A673 (cell line): ENCODE results near the gene ADM5. TPM values are rescaled to one million over a fixed set of nuclear protein-coding genes. Genes with fewer than 3 reads are reported as not detected.

Source experiments
- BruUV-seq: library from RNA; stranded (reverse); fragments of 400-500 nt; replicated peaks from 2 replicates; lab custom pipeline; 2021; lab: Mats Ljungman, UMichigan
- CTCF ChIA-PET: fragments of 300-600 bp; sonication (Branson Sonifier 250); formaldehyde crosslinking; loops from one replicate; lab custom pipeline; 2022; ENCODE audit warnings: antibody characterized with exemption; lab: Charles Lee
- POLR2A ChIA-PET: fragments of 300-600 bp; sonication (Branson Sonifier 250); formaldehyde crosslinking; loops from one replicate; lab custom pipeline; 2022; ENCODE audit warnings: antibody characterized with exemption; ENCODE audit not compliant: low non-redundant PET; lab: Charles Lee
- DNase-seq: peaks from one replicate; pipeline ENCODE4 v3.0.0-alpha.2; 2015; ENCODE audit warnings: low spot score
- H3K27ac ChIP-seq: fragments of 200-600 bp; sonication (generic); 2 replicates; pipeline ENCODE4 v1.5.1; 2016; ENCODE audit warnings: mixed run types, low read depth, mild to moderate bottlenecking, mixed read lengths, antibody characterized with exemption, low read length; ENCODE audit not compliant: poor library complexity, severe bottlenecking
- H3K27me3 ChIP-seq: fragments of 200-600 bp; sonication (generic); replicated peaks from 2 replicates; pipeline ENCODE4 v1.6.1; 2017; ENCODE audit warnings: mixed run types, low read depth, mild to moderate bottlenecking, mixed read lengths, antibody characterized with exemption, low read length; ENCODE audit not compliant: insufficient read depth, poor library complexity
- H3K36me3 ChIP-seq: fragments of 200-600 bp; sonication (generic); 2 replicates; pipeline ENCODE4 v1.6.1; 2016; ENCODE audit warnings: mixed run types, mild to moderate bottlenecking, mixed read lengths, antibody characterized with exemption, low read length; ENCODE audit not compliant: insufficient read depth, poor library complexity, severe bottlenecking
- H3K4me1 ChIP-seq: fragments of 200-600 bp; sonication (generic); 2 replicates; pipeline ENCODE4 v1.6.1; 2017; ENCODE audit warnings: mixed run types, mild to moderate bottlenecking, mixed read lengths, antibody characterized with exemption, low read length; ENCODE audit not compliant: insufficient read depth, poor library complexity, severe bottlenecking
- H3K4me3 ChIP-seq: fragments of 200-600 bp; sonication (generic); 2 replicates; pipeline ENCODE4 v1.5.1; 2016; ENCODE audit warnings: low read depth, mixed run types, mild to moderate bottlenecking, mixed read lengths, low read length; ENCODE audit not compliant: poor library complexity, severe bottlenecking
- H3K9me3 ChIP-seq: fragments of 200-600 bp; sonication (generic); 2 replicates; pipeline ENCODE4 v1.6.1; 2016; ENCODE audit warnings: mixed run types, low read depth, mild to moderate bottlenecking, mixed read lengths, antibody characterized with exemption, low read length; ENCODE audit not compliant: poor library complexity, severe bottlenecking
- EZH2 ChIP-seq: fragments of 200-600 bp; sonication (generic); IDR thresholded peaks from 2 replicates; pipeline ENCODE4 v1.6.1; 2017; ENCODE audit warnings: borderline replicate concordance, low read depth, mild to moderate bottlenecking, mixed read lengths, antibody characterized with exemption, low read length; ENCODE audit not compliant: poor library complexity, severe bottlenecking
- intact Hi-C: fragments of 100-400 bp; cut with micrococcal nuclease; formaldehyde crosslinking; loops from one replicate; pipeline ENCODE4 v1.10.0; 2022; ENCODE audit not compliant: unreplicated experiment
- total RNA-seq: library from RNA; stranded (reverse); gene quantifications from 2 replicates; pipeline ENCODE4 v1.2.3, GENCODE V29; 2021
- TF ChIP-seq, protein P1 (sequence below): fragments of 300-800, 200-600 bp; sonication (generic); conservative IDR thresholded peaks from 2 replicates; pipeline ENCODE4 v1.5.1; 2017; ENCODE audit warnings: low read depth, mild to moderate bottlenecking, antibody characterized with exemption, low read length, moderate library complexity, mixed read lengths

The ADM5 gene
- total RNA-seq, 1 experiment from 2014 or later = 4.3 TPM

DNA sequence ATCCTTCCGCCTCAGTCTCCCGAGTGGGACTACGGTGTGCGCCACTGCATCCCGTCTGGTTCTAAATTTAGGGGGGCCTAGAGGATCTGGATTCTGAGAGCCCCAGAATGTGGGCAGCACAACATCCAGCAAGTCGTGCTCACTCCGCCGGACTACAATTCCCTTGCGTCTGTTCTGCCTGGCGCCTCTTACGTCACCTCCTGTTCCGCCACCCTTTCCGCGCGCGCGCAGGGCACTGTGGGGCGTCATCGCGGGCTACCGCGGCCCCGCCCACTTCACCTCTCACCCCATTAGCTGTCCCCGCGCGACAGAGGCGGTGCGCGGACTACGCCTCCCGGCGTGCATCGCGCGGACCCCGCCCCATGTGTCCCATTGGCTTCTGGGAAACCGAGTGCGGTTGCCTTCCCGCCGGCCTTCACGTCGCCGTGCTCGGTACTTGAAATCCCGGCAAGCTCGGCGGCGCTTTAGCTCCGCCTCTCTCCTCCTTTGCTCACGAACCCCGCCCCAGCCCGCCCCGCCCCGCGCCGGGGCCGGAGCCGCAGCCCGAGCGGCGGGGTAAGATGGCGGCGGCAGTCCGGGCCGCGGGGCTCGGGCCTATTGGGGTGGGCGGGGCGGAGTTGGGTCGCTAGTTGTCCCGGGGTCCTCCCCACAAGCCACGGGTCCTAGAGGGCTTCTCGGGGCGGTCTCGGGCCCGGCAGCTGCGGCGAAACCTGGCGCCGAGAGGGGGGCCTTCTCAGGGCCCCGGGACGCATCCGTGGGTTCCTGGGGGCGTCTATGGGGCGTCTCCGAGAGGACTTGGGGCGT lies 47.5 kb upstream of the ADM5 start, which contains the start of gene SCAF1:
TSS of gene SCAF1 (plus strand) at position 522 of the 804 bp plus-strand sequence. CDS start 2,818 bp downstream, outside the sequence.
- H3K27ac ChIP-seq = peak within 1 kb of the TSS; percentile 98
- no peaks in the 10 kb centered on the region for H3K27me3 ChIP-seq
- no peaks in the 10 kb centered on the region for H3K9me3 ChIP-seq
- TF ChIP-seq, protein P1, sequence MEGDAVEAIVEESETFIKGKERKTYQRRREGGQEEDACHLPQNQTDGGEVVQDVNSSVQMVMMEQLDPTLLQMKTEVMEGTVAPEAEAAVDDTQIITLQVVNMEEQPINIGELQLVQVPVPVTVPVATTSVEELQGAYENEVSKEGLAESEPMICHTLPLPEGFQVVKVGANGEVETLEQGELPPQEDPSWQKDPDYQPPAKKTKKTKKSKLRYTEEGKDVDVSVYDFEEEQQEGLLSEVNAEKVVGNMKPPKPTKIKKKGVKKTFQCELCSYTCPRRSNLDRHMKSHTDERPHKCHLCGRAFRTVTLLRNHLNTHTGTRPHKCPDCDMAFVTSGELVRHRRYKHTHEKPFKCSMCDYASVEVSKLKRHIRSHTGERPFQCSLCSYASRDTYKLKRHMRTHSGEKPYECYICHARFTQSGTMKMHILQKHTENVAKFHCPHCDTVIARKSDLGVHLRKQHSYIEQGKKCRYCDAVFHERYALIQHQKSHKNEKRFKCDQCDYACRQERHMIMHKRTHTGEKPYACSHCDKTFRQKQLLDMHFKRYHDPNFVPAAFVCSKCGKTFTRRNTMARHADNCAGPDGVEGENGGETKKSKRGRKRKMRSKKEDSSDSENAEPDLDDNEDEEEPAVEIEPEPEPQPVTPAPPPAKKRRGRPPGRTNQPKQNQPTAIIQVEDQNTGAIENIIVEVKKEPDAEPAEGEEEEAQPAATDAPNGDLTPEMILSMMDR = no peak
- TF ChIP-seq EZH2 = no peak
- CTCF ChIA-PET = interaction anchor here (0.5 to 0.6 kb wide), 2 partner anchors 81 to 458 kb away, joined by 3 to 6 read pairs; no protein-coding TSS in a partner anchor
- intact Hi-C loops = loop anchor here (2.0 kb wide), 1 partner anchor 49 kb away; no protein-coding TSS in a partner anchor
- BruUV-seq = no TSS peak
- POLR2A ChIA-PET = interaction anchor here (0.7 kb wide), 1 partner anchor 35 kb away, joined by 5 read pairs; the partner anchor contains the start of gene PRMT1
- H3K4me3 ChIP-seq = peak within 1 kb of the TSS; percentile 82
- peaks cover 20% of the 10 kb centered on the region for H3K36me3 ChIP-seq
- peaks cover 40% of the 10 kb centered on the region for H3K4me1 ChIP-seq
- DNase-seq = peak; percentile 100

DNA sequence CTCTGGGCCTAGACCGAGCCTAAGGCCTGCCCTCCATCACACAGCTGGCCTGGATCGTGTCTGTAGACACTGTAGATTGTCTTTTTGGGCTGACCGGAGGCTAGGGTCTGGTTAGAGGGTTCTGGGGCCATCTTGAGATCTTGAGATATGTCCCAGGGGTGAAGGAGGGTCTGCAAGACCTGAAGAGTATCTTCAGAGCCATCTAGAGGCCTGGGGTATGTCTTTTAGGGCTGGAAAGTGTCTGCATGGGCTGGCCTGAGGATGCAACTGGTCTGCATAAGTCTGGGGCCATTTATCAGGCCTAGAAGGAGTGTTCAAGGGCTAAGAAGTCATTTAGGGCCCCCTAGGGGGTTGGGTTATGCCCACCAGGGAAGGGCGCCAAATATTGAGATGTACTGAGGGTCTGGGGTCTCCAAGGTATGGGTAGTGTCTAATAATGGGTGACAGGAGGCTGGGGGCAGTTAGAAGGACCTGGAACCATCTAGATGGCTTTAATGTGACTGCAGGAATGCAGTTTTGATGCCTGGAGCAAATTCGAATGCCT lies 46.8 kb upstream of the ADM5 start:
- peak; percentile 37 for DNase-seq
- no TSS peak for BruUV-seq
- ChIA-PET POLR2A (no interaction called here), CTCF (interaction anchor here (0.5 kb wide), 2 partner anchors 66 to 82 kb away, joined by 3 to 8 read pairs; no protein-coding TSS in a partner anchor)
- intact Hi-C loops = no loop called here
- H3K27ac ChIP-seq = peak overlapping the region; percentile 96
- H3K27me3 ChIP-seq = no peaks in the 10 kb centered on the region
- H3K36me3 ChIP-seq = peaks cover 25% of the 10 kb centered on the region
- TF ChIP-seq EZH2 = no peak
- TF ChIP-seq, protein P1 = no peak
- H3K4me3 ChIP-seq = peak overlapping the region; percentile 82
- H3K9me3 ChIP-seq = no peaks in the 10 kb centered on the region
- peaks cover 38% of the 10 kb centered on the region for H3K4me1 ChIP-seq

DNA sequence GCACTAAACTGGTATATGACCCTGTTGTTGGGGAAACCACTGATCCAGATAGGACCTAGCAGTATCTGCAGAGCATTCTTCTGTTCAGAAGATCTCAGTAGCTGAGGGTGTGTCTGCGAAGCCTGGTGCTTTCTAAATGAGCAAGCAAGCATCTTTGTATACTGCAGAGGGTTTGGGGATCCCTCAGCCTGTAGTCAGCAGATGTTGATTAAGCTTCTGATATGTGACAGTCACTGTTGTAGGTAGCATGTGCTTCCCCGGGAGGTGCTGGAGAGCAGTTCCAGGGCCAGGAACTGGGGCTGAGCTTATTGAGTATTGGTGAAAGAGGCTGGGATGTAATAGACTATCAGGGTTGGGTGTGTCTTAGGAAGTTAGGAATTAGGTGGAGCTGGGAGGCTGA lies 45.9 kb upstream of the ADM5 start:
- ChIA-PET CTCF (interaction anchor here (1.2 kb wide), 1 partner anchor 29 kb away, joined by 3 read pairs; no protein-coding TSS in a partner anchor), POLR2A (no interaction called here)
- Histone ChIP-seq H3K36me3 (peaks cover 25% of the 10 kb centered on the region), H3K9me3 (no peaks in the 10 kb centered on the region), H3K4me3 (peak overlapping the region; percentile 82), H3K27ac (peak overlapping the region; percentile 1), H3K4me1 (peaks cover 30% of the 10 kb centered on the region), H3K27me3 (no peaks in the 10 kb centered on the region)
- DNase-seq = no peak
- TF ChIP-seq, protein P1 = no peak
- TF ChIP-seq EZH2 = no peak
- intact Hi-C loops = no loop called here
- no TSS peak for BruUV-seq
